ENCODE data around the gene DCAF16. TPM values are rescaled to one million over a fixed set of nuclear protein-coding genes. Genes with fewer than 3 reads are reported as not detected.
A peak's percentile ranks its signal among the peaks of the same experiment; 100 is the strongest.

DCAF16 gene
- total RNA-seq, 2 donors from 2014 or later: 52.0 to 63.1 TPM

- WGBS, 2 experiments (ENCODE audit: insufficient coverage in 1 of 2, insufficient read length in 1 of 2): 95 to 96% methylated on average over 3 of the region's 3 CpGs
- H3K4me1 Mint-ChIP-seq: peaks cover 10% of the 10 kb centered on the region
- no peaks in the 10 kb centered on the region for H3K27me3 Mint-ChIP-seq (ENCODE audit: insufficient read depth)
- Histone ChIP-seq H3K4me3 (ENCODE audit: low read length) (no peak overlapping the region), H3K27me3 (ENCODE audit: control insufficient read depth, insufficient read depth, low read length, poor library complexity, severe bottlenecking) (no peaks in the 10 kb centered on the region), H3K9ac (ENCODE audit: extremely low read depth, low read length, poor library complexity, severe bottlenecking) (no peak overlapping the region), H3K27ac (ENCODE audit: low read depth, low read length) (no peak overlapping the region), H3K36me3 (ENCODE audit: control insufficient read depth, insufficient read depth, low read length) (peaks cover 59% of the 10 kb centered on the region), H3K9me3 (ENCODE audit: control insufficient read depth, low read length) (no peaks in the 10 kb centered on the region), H3K4me1 (ENCODE audit: control insufficient read depth, insufficient read depth, low read length) (no peaks in the 10 kb centered on the region)
- no peak for DNase-seq
- no peaks in the 10 kb centered on the region for H3K9me3 Mint-ChIP-seq
- TF ChIP-seq CTCF (conservative IDR thresholded peaks at IDR 0.05): no peak
- peak overlapping the region; percentile 70 for H3K27ac Mint-ChIP-seq
- H3K4me3 Mint-ChIP-seq: no peak overlapping the region
- H3K36me3 Mint-ChIP-seq (ENCODE audit: low read depth): peaks cover 26% of the 10 kb centered on the region
Measured at GRCh38 chr4:17814140-17814539, 3.6 kb upstream of the DCAF16 start.

GRCh38 chr4:17812801-17813200 is 2.2 kb upstream of the DCAF16 start:
- Mint-ChIP-seq H3K27me3 (ENCODE audit: insufficient read depth) (no peaks in the 10 kb centered on the region), H3K9me3 (no peaks in the 10 kb centered on the region), H3K4me3 (peak overlapping the region; percentile 95), H3K36me3 (ENCODE audit: low read depth) (peaks cover 28% of the 10 kb centered on the region), H3K4me1 (peaks cover 16% of the 10 kb centered on the region), H3K27ac (no peak overlapping the region)
- peak overlapping the region; percentile 97 for H3K9ac ChIP-seq (ENCODE audit: extremely low read depth, low read length, poor library complexity, severe bottlenecking)
- H3K27ac ChIP-seq (ENCODE audit: low read depth, low read length): no peak overlapping the region
- H3K9me3 ChIP-seq (ENCODE audit: control insufficient read depth, low read length): no peaks in the 10 kb centered on the region
- H3K27me3 ChIP-seq (ENCODE audit: control insufficient read depth, insufficient read depth, low read length, poor library complexity, severe bottlenecking): no peaks in the 10 kb centered on the region
- peaks cover 50% of the 10 kb centered on the region for H3K36me3 ChIP-seq (ENCODE audit: control insufficient read depth, insufficient read depth, low read length)
- DNase-seq: no peak
- no peak for TF ChIP-seq CTCF (conservative IDR thresholded peaks at IDR 0.05)
- H3K4me1 ChIP-seq (ENCODE audit: control insufficient read depth, insufficient read depth, low read length): no peaks in the 10 kb centered on the region
- peak overlapping the region; percentile 95 for H3K4me3 ChIP-seq (ENCODE audit: low read length)
- WGBS, 2 experiments (ENCODE audit: insufficient coverage in 1 of 2, insufficient read length in 1 of 2): 73 to 78% methylated on average over 3 of the region's 3 CpGs

GRCh38 chr4:17812125-17812524 is 1.6 kb upstream of the DCAF16 start:
- H3K27ac ChIP-seq (ENCODE audit: low read depth, low read length): no peak overlapping the region
- no peaks in the 10 kb centered on the region for H3K9me3 ChIP-seq (ENCODE audit: control insufficient read depth, low read length)
- no peaks in the 10 kb centered on the region for H3K27me3 ChIP-seq (ENCODE audit: control insufficient read depth, insufficient read depth, low read length, poor library complexity, severe bottlenecking)

More at GRCh38 chr4:17812125-17812524, 1.6 kb upstream of the DCAF16 start:
- Mint-ChIP-seq H3K4me1 (peaks cover 21% of the 10 kb centered on the region), H3K27me3 (ENCODE audit: insufficient read depth) (no peaks in the 10 kb centered on the region), H3K27ac (no peak overlapping the region), H3K9me3 (no peaks in the 10 kb centered on the region), H3K4me3 (peak overlapping the region; percentile 95), H3K36me3 (ENCODE audit: low read depth) (peaks cover 29% of the 10 kb centered on the region)
- WGBS, 2 experiments (ENCODE audit: insufficient coverage in 1 of 2, insufficient read length in 1 of 2): 10 to 15% methylated on average over 2 to 3 of the region's 3 CpGs
- no peak for DNase-seq
- no peak for TF ChIP-seq CTCF (conservative IDR thresholded peaks at IDR 0.05)
- Histone ChIP-seq H3K4me1 (ENCODE audit: control insufficient read depth, insufficient read depth, low read length) (peaks cover 4% of the 10 kb centered on the region), H3K4me3 (ENCODE audit: low read length) (peak overlapping the region; percentile 95), H3K9ac (ENCODE audit: extremely low read depth, low read length, poor library complexity, severe bottlenecking) (peak overlapping the region; percentile 97), H3K36me3 (ENCODE audit: control insufficient read depth, insufficient read depth, low read length) (peaks cover 50% of the 10 kb centered on the region)

Measured in endodermal cell (in vitro differentiated cells).